MM.1S (cell line): ENCODE results near the gene BMERB1.
"Not testable (repeated sequence)": the region's sequence is repeated elsewhere in the genome, so short reads cannot be mapped to it uniquely, and the experiment has no call there.

Experiments
- DNase-seq: peaks from one replicate; pipeline ENCODE4 v3.0.0-alpha.2; 2015
- H2AFZ ChIP-seq: fragments of 300-600 bp; sonication (generic); 2 replicates; pipeline ENCODE4 v1.6.0; 2016; ENCODE audit warnings: antibody characterized with exemption, low read length
- H3F3A ChIP-seq: fragments of 300-600 bp; sonication (generic); 2 replicates; pipeline ENCODE4 v1.6.1; 2016; ENCODE audit warnings: mild to moderate bottlenecking, antibody characterized with exemption, low read length, moderate library complexity, mixed read lengths; ENCODE audit not compliant: insufficient read depth
- H3K27ac ChIP-seq: fragments of 300-600 bp; sonication (generic); 2 replicates; pipeline ENCODE4 v1.5.1; 2016; ENCODE audit warnings: mild to moderate bottlenecking, low read length
- H3K27me3 ChIP-seq: fragments of 300-600 bp; sonication (generic); replicated peaks from 2 replicates; pipeline ENCODE4 v1.6.0; 2016; ENCODE audit warnings: low read length; ENCODE audit not compliant: insufficient read depth
- H3K36me3 ChIP-seq: fragments of 300-600 bp; sonication (generic); replicated peaks from 2 replicates; pipeline ENCODE4 v1.6.1; 2016; ENCODE audit warnings: mild to moderate bottlenecking, low read length, mixed read lengths; ENCODE audit not compliant: insufficient read depth
- H3K4me1 ChIP-seq: fragments of 300-600 bp; sonication (generic); 2 replicates; pipeline ENCODE4 v1.6.1; 2016; ENCODE audit warnings: low read length, mixed read lengths
- H3K4me2 ChIP-seq: fragments of 300-600 bp; sonication (generic); 2 replicates; pipeline ENCODE4 v1.6.0; 2016; ENCODE audit warnings: low read depth, low read length
- H3K4me3 ChIP-seq: fragments of 300-600 bp; sonication (generic); 2 replicates; pipeline ENCODE4 v1.5.1; 2016; ENCODE audit warnings: low read length, mixed read lengths
- H3K79me2 ChIP-seq: fragments of 300-600 bp; sonication (generic); 2 replicates; pipeline ENCODE4 v1.6.1; 2016; ENCODE audit warnings: mixed run types, low read length, mixed read lengths
- H3K9ac ChIP-seq: fragments of 300-600 bp; sonication (generic); 2 replicates; pipeline ENCODE4 v1.6.1; 2016; ENCODE audit warnings: low read length, mixed read lengths
- H3K9me2 ChIP-seq: fragments of 300-600 bp; sonication (generic); replicated peaks from 2 replicates; pipeline ENCODE4 v1.6.1; 2016; ENCODE audit warnings: mild to moderate bottlenecking, low read length, mixed read lengths; ENCODE audit not compliant: insufficient read depth
- H3K9me3 ChIP-seq: fragments of 300-600 bp; sonication (generic); replicated peaks from 2 replicates; pipeline ENCODE4 v1.6.1; 2016; ENCODE audit warnings: mild to moderate bottlenecking, low read length, mixed read lengths; ENCODE audit not compliant: insufficient read depth
- H4K20me1 ChIP-seq: fragments of 300-600 bp; sonication (generic); 2 replicates; pipeline ENCODE4 v1.6.1; 2016; ENCODE audit warnings: mild to moderate bottlenecking, low read length, moderate library complexity, mixed read lengths; ENCODE audit not compliant: insufficient read depth
- EZH2 ChIP-seq: fragments of 300-600 bp; sonication (generic); optimal IDR thresholded peaks from 2 replicates; pipeline ENCODE3; 2017; ENCODE audit warnings: low read depth, mild to moderate bottlenecking, antibody characterized with exemption, low read length, mixed read lengths
- EZH2phosphoT487 ChIP-seq: fragments of 300-600 bp; sonication (generic); IDR thresholded peaks from 2 replicates; pipeline ENCODE4 v1.6.1; 2018; ENCODE audit warnings: antibody characterized with exemption, low read length
- TF ChIP-seq, protein P1 (sequence below): fragments of 300-600 bp; sonication (generic); IDR thresholded peaks from 2 replicates; pipeline ENCODE4 v1.5.1; 2016; ENCODE audit warnings: antibody characterized with exemption, low read length, mixed read lengths

Gene BMERB1

DNA sequence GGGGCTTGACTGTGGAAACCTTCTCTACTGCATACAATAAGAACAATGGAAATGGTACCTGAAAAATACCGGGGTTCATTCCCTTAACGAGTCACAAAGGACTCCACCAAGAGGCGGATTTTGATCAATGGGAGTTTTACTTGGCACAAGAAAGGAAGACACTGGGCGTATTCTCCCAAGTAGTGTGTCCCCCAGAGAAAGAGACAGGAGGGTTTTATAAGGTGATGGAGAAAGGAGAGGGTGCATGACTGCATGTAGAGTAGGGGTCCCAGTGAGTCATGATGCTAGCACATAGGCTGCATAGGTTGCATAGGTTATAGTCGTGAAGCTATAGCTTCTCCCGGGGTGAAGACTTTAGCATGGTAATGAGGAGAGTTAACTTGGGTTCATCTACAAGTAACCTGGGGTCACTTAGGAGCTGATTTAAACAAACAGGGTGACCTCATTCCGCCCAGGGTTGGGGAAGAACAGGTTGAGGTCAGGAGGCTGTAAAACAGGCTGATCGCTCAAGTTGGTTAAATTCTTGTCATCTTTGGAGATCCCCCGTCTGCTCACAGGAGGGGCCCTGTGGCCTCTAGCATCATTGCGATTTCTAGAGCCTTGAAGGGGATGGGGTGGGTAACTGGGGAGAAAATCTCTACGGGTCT is 37.3 kb upstream of the BMERB1 start:
- DNase-seq = no peak
- H3K9me3 ChIP-seq = no peaks in the 10 kb centered on the region
- no peak overlapping the region for H3K4me3 ChIP-seq
- no peak overlapping the region for H2AFZ ChIP-seq
- H4K20me1 ChIP-seq = no peaks in the 10 kb centered on the region
- H3K9me2 ChIP-seq = no peaks in the 10 kb centered on the region
- TF ChIP-seq EZH2phosphoT487 (no peak), EZH2 (no peak)
- TF ChIP-seq, protein P1, sequence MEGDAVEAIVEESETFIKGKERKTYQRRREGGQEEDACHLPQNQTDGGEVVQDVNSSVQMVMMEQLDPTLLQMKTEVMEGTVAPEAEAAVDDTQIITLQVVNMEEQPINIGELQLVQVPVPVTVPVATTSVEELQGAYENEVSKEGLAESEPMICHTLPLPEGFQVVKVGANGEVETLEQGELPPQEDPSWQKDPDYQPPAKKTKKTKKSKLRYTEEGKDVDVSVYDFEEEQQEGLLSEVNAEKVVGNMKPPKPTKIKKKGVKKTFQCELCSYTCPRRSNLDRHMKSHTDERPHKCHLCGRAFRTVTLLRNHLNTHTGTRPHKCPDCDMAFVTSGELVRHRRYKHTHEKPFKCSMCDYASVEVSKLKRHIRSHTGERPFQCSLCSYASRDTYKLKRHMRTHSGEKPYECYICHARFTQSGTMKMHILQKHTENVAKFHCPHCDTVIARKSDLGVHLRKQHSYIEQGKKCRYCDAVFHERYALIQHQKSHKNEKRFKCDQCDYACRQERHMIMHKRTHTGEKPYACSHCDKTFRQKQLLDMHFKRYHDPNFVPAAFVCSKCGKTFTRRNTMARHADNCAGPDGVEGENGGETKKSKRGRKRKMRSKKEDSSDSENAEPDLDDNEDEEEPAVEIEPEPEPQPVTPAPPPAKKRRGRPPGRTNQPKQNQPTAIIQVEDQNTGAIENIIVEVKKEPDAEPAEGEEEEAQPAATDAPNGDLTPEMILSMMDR = no peak
- no peaks in the 10 kb centered on the region for H3K36me3 ChIP-seq
- no peaks in the 10 kb centered on the region for H3K79me2 ChIP-seq
- H3F3A ChIP-seq = no peaks in the 10 kb centered on the region
- no peak overlapping the region for H3K27ac ChIP-seq
- H3K9ac ChIP-seq = no peak overlapping the region
- no peaks in the 10 kb centered on the region for H3K4me1 ChIP-seq
- no peak overlapping the region for H3K4me2 ChIP-seq
- no peaks in the 10 kb centered on the region for H3K27me3 ChIP-seq

DNA sequence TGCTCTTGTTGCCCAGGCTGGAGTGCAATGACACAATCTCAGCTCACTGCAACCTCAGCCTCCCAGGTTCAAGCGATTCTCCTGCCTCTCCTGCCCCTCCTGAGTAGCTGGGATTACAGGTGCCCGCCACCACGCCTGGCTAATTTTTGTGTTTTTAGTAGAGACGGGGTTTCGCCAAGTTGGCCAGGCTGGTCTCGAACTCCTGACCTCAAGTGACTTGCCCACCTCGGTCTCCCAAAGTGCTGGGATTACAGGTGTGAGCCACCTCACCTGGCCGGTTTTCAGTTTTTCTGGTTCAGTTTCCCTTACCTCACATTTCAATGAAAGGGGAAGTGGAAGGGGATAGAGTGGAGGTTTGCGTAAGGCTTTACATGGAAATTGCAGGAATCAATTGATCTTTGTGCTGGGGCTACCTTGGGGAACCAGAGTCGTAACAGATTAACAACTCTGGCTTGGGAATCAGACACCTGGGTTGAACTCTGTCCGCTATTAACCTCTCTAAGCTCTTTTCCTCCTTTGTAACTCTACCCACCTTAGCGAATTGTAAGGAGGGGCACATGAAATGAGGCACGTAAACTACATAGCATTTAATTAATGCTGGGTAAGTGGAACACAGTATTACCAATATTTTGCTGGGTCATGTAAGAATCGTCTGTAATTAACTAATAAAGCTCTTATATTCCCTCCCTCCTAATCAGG is 35.6 kb upstream of the BMERB1 start:
- no peak overlapping the region for H3K4me2 ChIP-seq
- H3K9me2 ChIP-seq = no peaks in the 10 kb centered on the region
- H3K9me3 ChIP-seq = no peaks in the 10 kb centered on the region
- H4K20me1 ChIP-seq = no peaks in the 10 kb centered on the region
- no peak overlapping the region for H2AFZ ChIP-seq
- H3K4me1 ChIP-seq = no peaks in the 10 kb centered on the region
- no peaks in the 10 kb centered on the region for H3K79me2 ChIP-seq
- no peaks in the 10 kb centered on the region for H3K36me3 ChIP-seq
- H3K9ac ChIP-seq = no peak overlapping the region
- H3K4me3 ChIP-seq = no peak overlapping the region
- no peaks in the 10 kb centered on the region for H3F3A ChIP-seq
- DNase-seq = no peak
- H3K27me3 ChIP-seq = no peaks in the 10 kb centered on the region
- TF ChIP-seq EZH2 = no peak
- TF ChIP-seq EZH2phosphoT487 = no peak
- TF ChIP-seq, protein P1 = no peak
- H3K27ac ChIP-seq = no peak overlapping the region

DNA sequence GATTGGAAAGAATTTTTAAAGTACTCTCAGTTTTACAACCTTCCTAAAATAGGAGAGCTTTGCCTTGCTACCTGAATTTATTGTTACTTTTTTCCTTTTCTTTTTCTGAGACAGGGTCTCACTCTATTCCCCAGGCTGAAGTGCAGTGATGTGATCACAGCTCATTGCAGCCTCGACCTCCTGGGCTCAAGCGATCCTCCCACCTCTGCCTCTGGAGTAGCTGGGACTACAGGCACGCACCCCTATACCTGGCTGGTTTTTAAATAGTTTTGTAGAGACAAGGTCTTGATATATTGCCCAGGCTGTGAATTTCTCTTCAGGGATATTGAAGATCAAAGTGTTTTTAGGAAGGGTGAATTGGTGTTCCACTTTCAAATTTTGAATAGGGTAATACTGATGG is 35.1 kb upstream of the BMERB1 start:
- Histone ChIP-seq H3K4me1 (no peaks in the 10 kb centered on the region), H4K20me1 (no peaks in the 10 kb centered on the region), H3K4me2 (no peak overlapping the region), H3K27ac (no peak overlapping the region), H3K27me3 (no peaks in the 10 kb centered on the region), H3K9ac (no peak overlapping the region), H3K36me3 (no peaks in the 10 kb centered on the region), H2AFZ (no peak overlapping the region), H3K79me2 (no peaks in the 10 kb centered on the region), H3K9me2 (no peaks in the 10 kb centered on the region), H3K9me3 (no peaks in the 10 kb centered on the region), H3K4me3 (no peak overlapping the region), H3F3A (no peaks in the 10 kb centered on the region)
- DNase-seq = no peak
- TF ChIP-seq EZH2 (no peak), EZH2phosphoT487 (no peak)
- TF ChIP-seq, protein P1 = no peak

DNA sequence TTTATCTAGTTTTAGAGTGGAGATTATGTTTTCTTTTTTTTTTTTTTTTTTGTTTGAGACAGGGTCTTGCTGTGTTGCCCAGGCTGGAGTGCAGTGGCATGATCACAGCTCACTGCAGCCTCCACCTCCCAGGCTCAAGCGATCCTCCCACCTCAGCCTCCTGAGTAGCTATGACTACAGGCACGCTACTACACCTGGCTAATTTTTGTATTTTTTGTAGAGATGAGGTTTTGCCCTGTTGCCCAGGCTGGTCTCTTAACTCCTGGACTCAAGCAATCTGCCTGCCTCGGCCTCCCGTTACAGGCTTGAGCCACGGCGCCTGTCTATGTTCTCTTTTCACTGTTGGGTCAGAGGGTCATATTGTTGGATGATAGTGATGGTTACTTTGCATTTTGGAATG is 34.1 kb upstream of the BMERB1 start:
- not testable (repeated sequence) for H3K4me1 ChIP-seq, DNase-seq, H3K9me3 ChIP-seq, H3K27me3 ChIP-seq, H2AFZ ChIP-seq, H3K36me3 ChIP-seq, H3K4me3 ChIP-seq, H3F3A ChIP-seq, H3K4me2 ChIP-seq, H4K20me1 ChIP-seq, H3K9me2 ChIP-seq, H3K9ac ChIP-seq, H3K79me2 ChIP-seq, H3K27ac ChIP-seq
